K562 (cell line): ENCODE measurements around the gene SLC13A4. TPM values are rescaled to one million over a fixed set of nuclear protein-coding genes. Genes with fewer than 3 reads are reported as not detected.

Experiments
- ADNP ChIP-seq: fragments of 200-800 bp; sonication (Bioruptor generic); IDR thresholded peaks from 2 replicates; pipeline ENCODE4 v1.6.1; 2016; ENCODE audit warnings: missing genetic modification characterization, missing compliant biosample characterization
- AFF4 ChIP-seq: sonication (generic); formaldehyde crosslinking; IDR thresholded peaks from 2 replicates; pipeline ENCODE4 v1.8.0; 2023; ENCODE audit warnings: mild to moderate bottlenecking, missing genetic modification reagents
- CHD4 ChIP-seq: fragments of 200-600 bp; sonication (generic); IDR thresholded peaks from 3 replicates; pipeline ENCODE4 v1.6.1; 2012; ENCODE audit warnings: low read depth, mild to moderate bottlenecking, mixed read lengths, low read length, inconsistent platforms; ENCODE audit not compliant: insufficient read depth, insufficient replicate concordance, poor library complexity, severe bottlenecking
- CSDE1 ChIP-seq, 2 experiments: fragments of 450-650 bp; IDR thresholded peaks; 2 replicates each; pipeline ENCODE4 v1.6.1; 2016; ENCODE audit warnings: mild to moderate bottlenecking in 1 of 2
- EP400 ChIP-seq: fragments of 450-650 bp; IDR thresholded peaks from 2 replicates; pipeline ENCODE4 v1.6.1; 2017; ENCODE audit warnings: antibody characterized with exemption, mild to moderate bottlenecking, moderate library complexity
- ETV6 ChIP-seq, 3 experiments: fragments of 150-350 bp in 1 of 3; sonication (generic) in 1 of 3; formaldehyde crosslinking in 1 of 3; IDR thresholded peaks; 2 replicates each; pipeline versions ENCODE4 v1.6.1 to v1.8.0; 2014 to 2022; ENCODE audit warnings: borderline replicate concordance in 2 of 3, low read depth in 2 of 3, antibody characterized with exemption in 1 of 3, low read length in 1 of 3, mild to moderate bottlenecking in 1 of 3, missing genetic modification reagents in 1 of 3
- HOMEZ ChIP-seq: fragments of 250-450 bp; sonication (Bioruptor Pico); IDR thresholded peaks from 2 replicates; pipeline ENCODE4 v1.4.0; 2020; ENCODE audit warnings: mild to moderate bottlenecking, moderate library complexity
- MTA3 ChIP-seq: fragments of 450-650 bp; formaldehyde crosslinking; IDR thresholded peaks from 2 replicates; pipeline ENCODE4 v1.6.1; 2017; ENCODE audit warnings: mild to moderate bottlenecking, borderline replicate concordance
- PATZ1 ChIP-seq: fragments of 250-450 bp; sonication (Bioruptor Pico); IDR thresholded peaks from 2 replicates; pipeline ENCODE4 v1.5.0; 2020; ENCODE audit warnings: mild to moderate bottlenecking, borderline replicate concordance
- RB1 ChIP-seq: fragments of 450-650 bp; IDR thresholded peaks from 2 replicates; pipeline ENCODE4 v1.6.1; 2017; ENCODE audit warnings: low read depth, mild to moderate bottlenecking
- SLC30A9 ChIP-seq: fragments of 250-450 bp; sonication (Bioruptor Pico); IDR thresholded peaks from 2 replicates; pipeline ENCODE4 v1.8.0; 2022; ENCODE audit warnings: mild to moderate bottlenecking, moderate library complexity
- USF1 ChIP-seq: sonication (generic); formaldehyde crosslinking; IDR thresholded peaks from 2 replicates; pipeline ENCODE4 v1.9.0; 2022; ENCODE audit warnings: mild to moderate bottlenecking, missing genetic modification reagents
- ZFP30 ChIP-seq: fragments of 250-450 bp; sonication (Bioruptor Pico); IDR thresholded peaks from 2 replicates; pipeline ENCODE4 v1.8.0; 2022; ENCODE audit warnings: moderate library complexity, mild to moderate bottlenecking, inconsistent platforms, borderline replicate concordance
- ZNF134 ChIP-seq: fragments of 250-450 bp; sonication (Bioruptor Pico); conservative IDR thresholded peaks from 2 replicates; pipeline ENCODE4 v1.4.0; 2020
- ZNF280B ChIP-seq: fragments of 250-450 bp; sonication (Bioruptor Pico); IDR thresholded peaks from 2 replicates; pipeline ENCODE4 v1.5.1; 2021; ENCODE audit warnings: mild to moderate bottlenecking
- polyA plus RNA-seq, 8 experiments: library from polyadenylated mRNA; depleted of rRNA in 4 of 8; stranded (reverse) in 5 of 8; unstranded in 3 of 8; fragments of >200 nt; fragmentation: Nextera tagmentation in 2 of 8; fragmentation: Illumina TruSeq in 1 of 8; extraction: Ambion mirVana in 2 of 8; extraction: Trizol in 1 of 8; gene quantifications; 2 replicates each; pipeline versions ENCODE4 v1.2.1 to v1.2.3, GENCODE V29; 2011 to 2014; ENCODE audit warnings: inconsistent platforms in 1 of 8, missing spikeins in 1 of 8
- total RNA-seq, 7 experiments: library from RNA; depleted of rRNA in 6 of 7; stranded (reverse); fragments of >200 nt in 6 of 7; fragmentation: Illumina TruSeq in 2 of 7; extraction: Trizol in 2 of 7; gene quantifications; 2 replicates each; pipeline versions ENCODE4 v1.2.1 to v1.2.3, GENCODE V29; 2011 to 2021; ENCODE audit warnings: low replicate concordance in 1 of 7

The SLC13A4 gene
- total and polyA plus RNA-seq, 9 of the 15 experiments (the other 6 are each of a cell fraction or from before 2014, with no cell fraction given): 0.11 to 1.0 (median 0.36) TPM

- TF ChIP-seq AFF4 (CRISPR knock-in tag) (no peak), ADNP (tag) (no peak), CHD4 (no peak), SLC30A9 (no peak), EP400 (no peak), ETV6 (IDR thresholded peaks at IDR 0.05; ENCODE audit: borderline replicate concordance in 1 of 2, low read depth in 2 of 2, low read length in 1 of 2) (no peak), ETV6 (CRISPR knock-in tag; IDR thresholded peaks at IDR 0.05; ENCODE audit: borderline replicate concordance) (no peak), PATZ1 (no peak), ZNF280B (no peak), MTA3 (no peak), RB1 (no peak), USF1 (CRISPR knock-in tag) (no peak), ZNF134 (CRISPR knock-in tag) (no peak; the same call in 1 of the 2 replicates), HOMEZ (no peak), CSDE1 (IDR thresholded peaks at IDR 0.05) (0 out of 4 replicates have a peak, but pooled peaks of 1 of the 2 experiments have one; percentile 19), ZFP30 (CRISPR knock-in tag) (no peak)
Observed at GRCh38 chr7:135661311-135662122, 66.5 kb downstream of the SLC13A4 start (continued).
